ENCODE measurements around the gene COQ5. TPM values are rescaled to one million over a fixed set of nuclear protein-coding genes. Genes with fewer than 3 reads are reported as not detected.

COQ5 gene
- total RNA-seq, 1 experiment from 2014 or later: 34.1 TPM

DNA sequence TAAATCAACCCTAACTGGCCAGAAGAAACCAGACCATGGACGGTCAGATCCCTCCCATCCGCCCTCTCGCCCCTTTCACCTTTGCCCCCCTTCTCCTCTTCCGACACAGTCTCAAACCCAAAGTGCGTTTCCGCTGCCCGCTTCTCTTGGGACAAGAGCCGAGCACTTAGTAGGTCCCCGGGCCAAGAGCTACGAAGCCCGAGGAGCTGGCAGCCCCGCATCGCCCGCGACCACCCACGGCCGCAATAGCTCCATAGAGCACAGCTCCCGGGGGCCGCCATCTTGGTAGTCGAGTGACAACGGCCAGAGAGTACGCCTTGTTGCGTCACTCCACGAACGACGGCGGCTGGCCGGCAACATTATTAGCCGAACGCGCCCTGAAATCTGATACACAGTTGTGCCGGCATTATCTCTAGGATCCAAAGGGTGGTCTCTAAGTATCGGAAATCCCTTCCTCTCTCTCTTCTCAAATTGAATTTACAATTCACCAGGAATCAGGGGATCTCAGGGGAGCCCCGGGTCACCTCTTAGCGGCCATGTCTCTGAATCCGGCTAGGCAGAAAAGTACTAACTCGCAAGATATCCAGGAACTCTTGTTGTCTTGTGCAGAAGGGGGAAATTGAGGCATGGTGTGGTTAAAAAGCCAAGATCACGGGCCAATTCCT is at the start of gene COQ5 (continued):
- TF ChIP-seq CBX3 (IDR thresholded peaks at IDR 0.05; ENCODE audit: low read depth) (peak; percentile 76; the same call in 1 of the 2 replicates), RAD21 (IDR thresholded peaks at IDR 0.05; ENCODE audit: low read depth) (no peak), YY1 (IDR thresholded peaks at IDR 0.05; ENCODE audit: extremely low read depth, insufficient replicate concordance, low read depth, low read length) (peak; percentile 97)
- TF ChIP-seq, protein P1, sequence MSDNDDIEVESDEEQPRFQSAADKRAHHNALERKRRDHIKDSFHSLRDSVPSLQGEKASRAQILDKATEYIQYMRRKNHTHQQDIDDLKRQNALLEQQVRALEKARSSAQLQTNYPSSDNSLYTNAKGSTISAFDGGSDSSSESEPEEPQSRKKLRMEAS (IDR thresholded peaks at IDR 0.05): peak; percentile 53

DNA sequence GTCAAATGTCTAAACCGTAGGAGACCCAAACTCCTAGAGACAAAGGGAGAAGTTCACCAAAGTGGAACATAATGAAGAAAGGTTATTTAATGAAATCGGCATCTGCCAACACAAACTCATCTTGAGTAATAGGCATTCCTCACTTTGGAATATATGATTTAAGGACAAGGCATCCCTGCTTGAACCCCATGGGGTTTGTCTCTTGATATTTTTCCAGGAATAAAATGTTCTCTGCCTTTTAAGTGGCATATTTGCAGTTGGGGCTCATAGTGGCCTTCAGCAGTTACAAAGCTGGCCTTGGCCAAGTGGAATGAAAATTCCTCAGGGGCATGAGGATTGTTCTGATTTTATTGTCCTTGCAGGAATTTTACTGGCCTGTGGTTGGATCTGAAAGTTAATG is 45.1 kb upstream of the COQ5 start:
- ChIA-PET RAD21 (ENCODE audit: low non-redundant PET in 1 of 2, low total read pairs in 2 of 2, uncharacterized antibody in 2 of 2, unreplicated experiment in 2 of 2) (no interaction called here), CTCF (no interaction called here), POLR2A (no interaction called here)
- Histone ChIP-seq H3K36me3 (ENCODE audit: control insufficient read depth in 1 of 2, insufficient read depth in 2 of 2, low read length in 2 of 2) (peaks cover 40 to 68% of the 10 kb centered on the region in 2 experiments), H3K79me2 (ENCODE audit: insufficient read depth, low read length) (peaks cover 14% of the 10 kb centered on the region; the same call in 1 of the 2 replicates), H3K27me3 (ENCODE audit: insufficient read depth, low read length) (no peaks in the 10 kb centered on the region), H3K4me1 (ENCODE audit: control insufficient read depth in 1 of 2, insufficient read depth in 2 of 2, low read length in 2 of 2) (no peaks in the 10 kb centered on the region), H3K9me3 (ENCODE audit: control insufficient read depth in 1 of 2, insufficient read depth in 1 of 2, low read depth in 1 of 2, low read length in 2 of 2) (no peaks in the 10 kb centered on the region), H3K9me2 (ENCODE audit: insufficient read depth) (no peaks in the 10 kb centered on the region), H3K4me2 (ENCODE audit: low read length) (no peak overlapping the region), H2AFZ (ENCODE audit: low read depth, low read length, poor library complexity, severe bottlenecking) (no peak overlapping the region), H4K20me1 (ENCODE audit: insufficient read depth) (no peaks in the 10 kb centered on the region), H3K9ac (ENCODE audit: low read length) (no peak overlapping the region), H3K4me3 (replicated peaks in 1 of 2; ENCODE audit: low read depth in 1 of 2, low read length in 2 of 2) (no peak overlapping the region), H3K27ac (ENCODE audit: low read depth, low read length) (no peak overlapping the region)
- no peak for TF ChIP-seq SP1 (IDR thresholded peaks at IDR 0.05; ENCODE audit: low read depth)
- TF ChIP-seq EZH2 (IDR thresholded peaks at IDR 0.05): no peak
- no peak for DNase-seq (ENCODE audit: low read depth, low spot score)
- ATAC-seq: no peak
- no TSS peak for BruUV-seq (replicated peaks)
- intact Hi-C loops (cut with micrococcal nuclease): no loop called here

DNA sequence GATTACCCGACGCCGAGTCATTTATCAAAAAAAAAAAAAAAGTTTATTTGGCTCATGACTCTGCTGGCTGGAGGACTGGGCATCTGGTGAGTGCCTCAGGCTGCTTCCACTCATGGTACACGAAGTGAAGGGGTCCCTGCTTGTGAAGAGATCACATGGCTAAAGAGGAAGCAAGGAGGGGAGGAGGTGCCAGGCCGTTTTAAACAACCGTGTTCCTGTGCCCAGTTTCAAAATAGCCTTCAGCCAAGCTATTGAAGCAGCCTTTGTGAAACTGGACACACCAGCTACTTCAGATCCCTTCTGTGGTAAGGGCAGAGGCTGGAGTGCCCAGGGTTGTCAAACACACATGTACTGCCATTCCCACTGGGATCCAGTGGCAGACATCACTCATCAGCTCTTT is 44.6 kb upstream of the COQ5 start:
- H3K4me2 ChIP-seq (ENCODE audit: low read length): no peak overlapping the region
- BruUV-seq (replicated peaks): no TSS peak
- H3K27ac ChIP-seq (ENCODE audit: low read depth, low read length): no peak overlapping the region
- ATAC-seq (no peak), DNase-seq (ENCODE audit: low read depth, low spot score) (no peak)
- POLR2A ChIA-PET: no interaction called here
- no peak overlapping the region for H3K9ac ChIP-seq (ENCODE audit: low read length)
- TF ChIP-seq EGR1 (IDR thresholded peaks at IDR 0.05; ENCODE audit: low read depth): no peak
- TF ChIP-seq TCF7L2 (IDR thresholded peaks at IDR 0.05; ENCODE audit: borderline replicate concordance, extremely low read depth, insufficient read depth, insufficient read length): no peak
- TF ChIP-seq ZFX (IDR thresholded peaks at IDR 0.05): no peak
- TF ChIP-seq RAD21 (IDR thresholded peaks at IDR 0.05; ENCODE audit: low read depth): no peak
- TF ChIP-seq, protein P1 (IDR thresholded peaks at IDR 0.05): no peak
- no peak for TF ChIP-seq CBX3 (IDR thresholded peaks at IDR 0.05; ENCODE audit: low read depth)
- H3K27me3 ChIP-seq (ENCODE audit: insufficient read depth, low read length): no peaks in the 10 kb centered on the region
- no peaks in the 10 kb centered on the region for H3K4me1 ChIP-seq (ENCODE audit: control insufficient read depth in 1 of 2, insufficient read depth in 2 of 2, low read length in 2 of 2)
- CTCF ChIA-PET: no interaction called here
- H3K36me3 ChIP-seq (ENCODE audit: control insufficient read depth in 1 of 2, insufficient read depth in 2 of 2, low read length in 2 of 2): peaks cover 41 to 63% of the 10 kb centered on the region in 2 experiments
- H3K9me2 ChIP-seq (ENCODE audit: insufficient read depth): no peaks in the 10 kb centered on the region
- no peak overlapping the region for H3K4me3 ChIP-seq (replicated peaks in 1 of 2; ENCODE audit: low read depth in 1 of 2, low read length in 2 of 2)
- RAD21 ChIA-PET (ENCODE audit: low non-redundant PET in 1 of 2, low total read pairs in 2 of 2, uncharacterized antibody in 2 of 2, unreplicated experiment in 2 of 2): no interaction called here
- intact Hi-C loops (cut with micrococcal nuclease): no loop called here
- no peaks in the 10 kb centered on the region for H4K20me1 ChIP-seq (ENCODE audit: insufficient read depth)
- H2AFZ ChIP-seq (ENCODE audit: low read depth, low read length, poor library complexity, severe bottlenecking): no peak overlapping the region
- H3K9me3 ChIP-seq (ENCODE audit: control insufficient read depth in 1 of 2, insufficient read depth in 1 of 2, low read depth in 1 of 2, low read length in 2 of 2): no peaks in the 10 kb centered on the region
- H3K79me2 ChIP-seq (ENCODE audit: insufficient read depth, low read length): peaks cover 11% of the 10 kb centered on the region; the same call in 1 of the 2 replicates
